Neural crest cell (in vitro differentiated cells): ENCODE results near the gene TNIK. TPM values are rescaled to one million over a fixed set of nuclear protein-coding genes. Genes with fewer than 3 reads are reported as not detected.
"Not testable (repeated sequence)": the region's sequence is repeated elsewhere in the genome, so short reads cannot be mapped to it uniquely, and the experiment has no call there.

Source experiments
- DNase-seq: peaks from one replicate; pipeline ENCODE4 v3.0.0; 2021; ENCODE audit warnings: low read depth, mixed read lengths, low spot score
- H3K27ac Mint-ChIP-seq: one replicate; pipeline ENCODE4 v1.8.0; 2021; ENCODE audit warnings: mild to moderate bottlenecking, mixed read lengths; ENCODE audit not compliant: unreplicated experiment
- H3K27me3 Mint-ChIP-seq: 2 replicates; pipeline ENCODE4 v1.8.0; 2021; ENCODE audit warnings: low read depth, mild to moderate bottlenecking, mixed read lengths
- H3K36me3 Mint-ChIP-seq: 2 replicates; pipeline ENCODE4 v1.8.0; 2021; ENCODE audit warnings: low read depth, mild to moderate bottlenecking, mixed read lengths
- H3K4me1 Mint-ChIP-seq: 2 replicates; pipeline ENCODE4 v1.8.0; 2021; ENCODE audit warnings: mixed read lengths
- H3K4me3 Mint-ChIP-seq: one replicate; pipeline ENCODE4 v1.8.0; 2021; ENCODE audit warnings: mild to moderate bottlenecking, mixed read lengths
- H3K9me3 Mint-ChIP-seq: 2 replicates; pipeline ENCODE4 v1.8.0; 2021; ENCODE audit warnings: mixed read lengths
- total RNA-seq: library from RNA; stranded (reverse); gene quantifications from 2 replicates; pipeline ENCODE4 v1.2.1, GENCODE V29; 2021
- TF ChIP-seq, protein P1 (sequence below): fragments of 200-600 bp; sonication (generic); conservative IDR thresholded peaks from 2 replicates; pipeline ENCODE4 v1.5.0; 2021; ENCODE audit warnings: antibody characterized with exemption, mild to moderate bottlenecking

TNIK gene
- total RNA-seq, 1 donor from 2014 or later: 32.3 TPM

DNA sequence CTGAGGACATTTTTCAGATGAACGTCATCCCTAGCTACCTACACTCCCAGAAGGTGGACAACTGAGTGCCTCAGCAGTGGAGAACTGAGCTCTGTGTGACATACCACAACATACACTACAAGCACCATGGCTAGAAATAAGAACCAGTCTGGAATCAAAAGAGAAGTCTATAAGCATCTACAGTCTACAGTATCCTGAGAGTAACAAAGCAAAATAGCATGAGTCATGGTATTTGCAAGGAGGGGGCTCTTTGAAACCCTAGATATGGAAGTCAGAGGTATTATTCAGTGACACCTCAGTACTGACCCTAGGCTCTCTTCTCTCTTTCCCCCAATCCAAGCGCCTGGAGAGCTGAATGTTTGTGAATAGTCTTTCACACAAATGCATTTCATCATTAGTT lies 87.5 kb downstream of the TNIK start:
- Mint-ChIP-seq H3K4me1 (peaks cover 16% of the 10 kb centered on the region), H3K4me3 (no peak overlapping the region), H3K27me3 (no peaks in the 10 kb centered on the region), H3K27ac (no peak overlapping the region), H3K9me3 (no peaks in the 10 kb centered on the region), H3K36me3 (no peaks in the 10 kb centered on the region)
- no peak for DNase-seq
- TF ChIP-seq, protein P1, sequence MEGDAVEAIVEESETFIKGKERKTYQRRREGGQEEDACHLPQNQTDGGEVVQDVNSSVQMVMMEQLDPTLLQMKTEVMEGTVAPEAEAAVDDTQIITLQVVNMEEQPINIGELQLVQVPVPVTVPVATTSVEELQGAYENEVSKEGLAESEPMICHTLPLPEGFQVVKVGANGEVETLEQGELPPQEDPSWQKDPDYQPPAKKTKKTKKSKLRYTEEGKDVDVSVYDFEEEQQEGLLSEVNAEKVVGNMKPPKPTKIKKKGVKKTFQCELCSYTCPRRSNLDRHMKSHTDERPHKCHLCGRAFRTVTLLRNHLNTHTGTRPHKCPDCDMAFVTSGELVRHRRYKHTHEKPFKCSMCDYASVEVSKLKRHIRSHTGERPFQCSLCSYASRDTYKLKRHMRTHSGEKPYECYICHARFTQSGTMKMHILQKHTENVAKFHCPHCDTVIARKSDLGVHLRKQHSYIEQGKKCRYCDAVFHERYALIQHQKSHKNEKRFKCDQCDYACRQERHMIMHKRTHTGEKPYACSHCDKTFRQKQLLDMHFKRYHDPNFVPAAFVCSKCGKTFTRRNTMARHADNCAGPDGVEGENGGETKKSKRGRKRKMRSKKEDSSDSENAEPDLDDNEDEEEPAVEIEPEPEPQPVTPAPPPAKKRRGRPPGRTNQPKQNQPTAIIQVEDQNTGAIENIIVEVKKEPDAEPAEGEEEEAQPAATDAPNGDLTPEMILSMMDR: no peak

DNA sequence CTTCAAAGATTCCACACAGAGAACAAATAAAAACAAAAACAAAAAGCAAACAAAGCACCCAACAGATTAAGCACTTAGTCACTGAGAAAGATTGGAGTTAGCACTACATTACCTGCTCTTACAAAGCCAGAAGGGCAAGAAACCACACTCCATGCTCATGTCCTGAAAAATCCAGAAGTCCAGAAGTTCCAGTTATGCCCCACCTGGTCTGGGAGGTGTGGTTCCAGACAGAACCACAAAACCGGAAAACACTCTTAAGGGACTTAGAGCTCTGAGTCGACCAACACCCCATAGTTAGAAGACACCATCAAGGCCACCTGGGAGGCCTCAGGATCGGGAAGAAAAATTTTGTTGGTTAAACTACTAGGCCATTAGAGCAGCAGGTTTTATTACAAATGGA lies 88.9 kb downstream of the TNIK start:
- no peaks in the 10 kb centered on the region for H3K9me3 Mint-ChIP-seq

DNA sequence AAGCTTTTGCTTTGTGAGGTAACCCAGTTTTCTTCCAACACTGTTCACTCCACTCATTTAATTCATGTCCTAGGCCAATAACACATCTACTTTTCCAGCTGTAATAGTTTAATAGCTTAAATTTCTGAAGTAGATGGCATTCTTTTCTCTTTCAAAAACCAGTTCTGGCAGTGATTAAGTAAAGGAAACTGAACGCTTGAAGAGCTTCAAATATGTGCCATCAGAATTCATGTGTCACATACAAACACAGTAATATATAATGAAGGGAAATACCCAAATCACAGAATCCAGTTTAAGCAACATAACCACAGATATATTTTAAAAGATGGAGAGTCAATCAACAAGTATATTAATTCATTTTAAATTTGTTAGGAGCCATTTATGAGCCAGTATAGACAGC lies 91.0 kb downstream of the TNIK start:
- no peak for DNase-seq
- Mint-ChIP-seq H3K27me3 (no peaks in the 10 kb centered on the region), H3K4me1 (peaks cover 11% of the 10 kb centered on the region), H3K36me3 (no peaks in the 10 kb centered on the region), H3K4me3 (no peak overlapping the region), H3K27ac (no peak overlapping the region), H3K9me3 (no peaks in the 10 kb centered on the region)
- TF ChIP-seq, protein P1: no peak

More for the DNA sequence above, 88.9 kb downstream of the TNIK start:
- H3K27ac Mint-ChIP-seq: no peak overlapping the region
- DNase-seq: no peak
- H3K4me3 Mint-ChIP-seq: no peak overlapping the region
- H3K4me1 Mint-ChIP-seq: peaks cover 10% of the 10 kb centered on the region
- H3K36me3 Mint-ChIP-seq: no peaks in the 10 kb centered on the region
- H3K27me3 Mint-ChIP-seq: no peaks in the 10 kb centered on the region
- TF ChIP-seq, protein P1: no peak

DNA sequence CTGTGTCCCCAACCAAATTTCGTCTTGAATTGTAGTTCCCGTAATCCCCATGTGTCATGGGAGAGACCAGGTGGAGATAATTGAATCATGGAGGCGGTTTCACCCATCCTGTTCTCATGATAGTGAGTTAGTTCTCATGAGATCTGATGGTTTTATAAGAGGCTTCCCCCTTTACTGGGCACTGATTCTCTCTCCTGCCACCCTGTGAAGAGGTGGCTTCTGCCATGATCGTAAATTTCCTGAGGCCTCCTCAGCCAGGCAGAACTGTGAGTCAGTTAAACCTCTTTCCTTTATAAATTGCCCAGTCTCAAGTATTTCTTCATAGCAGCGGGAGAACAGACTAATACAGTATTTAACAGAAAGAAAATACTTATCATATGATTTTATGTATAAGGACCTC lies 93.5 kb downstream of the TNIK start:
- H3K4me3 Mint-ChIP-seq, H3K27me3 Mint-ChIP-seq, H3K36me3 Mint-ChIP-seq, H3K9me3 Mint-ChIP-seq, H3K27ac Mint-ChIP-seq, DNase-seq: not testable (repeated sequence)
- H3K4me1 Mint-ChIP-seq: peaks cover 26% of the 10 kb centered on the region

DNA sequence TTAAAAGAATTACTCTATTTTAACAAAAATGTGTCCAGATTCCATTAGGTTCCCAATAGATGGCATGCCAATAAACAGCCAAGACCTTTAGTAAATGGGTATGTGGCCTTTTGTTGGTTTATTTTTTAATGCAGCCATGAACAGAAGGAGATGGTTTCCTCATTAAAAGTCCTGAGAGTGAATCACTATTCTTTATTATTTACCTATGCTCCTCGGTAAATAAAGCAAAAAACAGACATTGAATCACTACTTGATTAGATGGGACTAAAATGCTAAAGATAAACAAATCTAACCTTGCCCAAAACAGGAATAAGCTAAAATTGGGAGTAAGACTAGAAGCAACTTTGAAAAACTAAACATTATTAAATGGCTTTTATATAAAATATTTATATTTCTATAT lies 94.2 kb downstream of the TNIK start:
- Mint-ChIP-seq H3K27me3 (no peaks in the 10 kb centered on the region), H3K4me3 (no peak overlapping the region), H3K36me3 (no peaks in the 10 kb centered on the region), H3K4me1 (peaks cover 26% of the 10 kb centered on the region), H3K27ac (no peak overlapping the region), H3K9me3 (peaks cover 3% of the 10 kb centered on the region)
- no peak for DNase-seq
- TF ChIP-seq, protein P1: no peak

DNA sequence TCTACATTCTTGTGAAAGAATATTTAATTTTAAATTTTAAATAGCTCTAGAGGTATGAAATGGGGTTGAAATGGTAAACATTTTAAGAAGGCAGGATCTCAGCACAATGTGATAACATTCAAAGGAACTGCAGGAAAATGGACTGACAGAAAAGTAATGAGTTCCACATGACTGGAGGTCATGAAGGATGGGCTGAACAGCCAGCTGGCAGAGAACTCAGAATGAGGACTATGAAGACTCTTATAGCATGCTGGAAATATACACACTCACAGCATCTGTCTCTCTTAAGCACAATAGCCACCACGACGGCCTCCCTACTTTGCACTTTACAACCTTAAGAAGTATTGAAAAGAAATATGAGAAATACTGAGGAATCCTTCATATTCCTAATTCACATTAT lies 94.7 kb downstream of the TNIK start:
- no peaks in the 10 kb centered on the region for H3K36me3 Mint-ChIP-seq
- no peak overlapping the region for H3K4me3 Mint-ChIP-seq
- no peaks in the 10 kb centered on the region for H3K27me3 Mint-ChIP-seq
- DNase-seq: no peak
- H3K9me3 Mint-ChIP-seq: peaks cover 3% of the 10 kb centered on the region
- TF ChIP-seq, protein P1: no peak
- H3K27ac Mint-ChIP-seq: no peak overlapping the region
- peaks cover 26% of the 10 kb centered on the region for H3K4me1 Mint-ChIP-seq
